ENCODE measurements around the gene PKHD1. TPM values are rescaled to one million over a fixed set of nuclear protein-coding genes. Genes with fewer than 3 reads are reported as not detected.

The PKHD1 gene
- total RNA-seq, 1 donor from 2014 or later: not detected

DNA sequence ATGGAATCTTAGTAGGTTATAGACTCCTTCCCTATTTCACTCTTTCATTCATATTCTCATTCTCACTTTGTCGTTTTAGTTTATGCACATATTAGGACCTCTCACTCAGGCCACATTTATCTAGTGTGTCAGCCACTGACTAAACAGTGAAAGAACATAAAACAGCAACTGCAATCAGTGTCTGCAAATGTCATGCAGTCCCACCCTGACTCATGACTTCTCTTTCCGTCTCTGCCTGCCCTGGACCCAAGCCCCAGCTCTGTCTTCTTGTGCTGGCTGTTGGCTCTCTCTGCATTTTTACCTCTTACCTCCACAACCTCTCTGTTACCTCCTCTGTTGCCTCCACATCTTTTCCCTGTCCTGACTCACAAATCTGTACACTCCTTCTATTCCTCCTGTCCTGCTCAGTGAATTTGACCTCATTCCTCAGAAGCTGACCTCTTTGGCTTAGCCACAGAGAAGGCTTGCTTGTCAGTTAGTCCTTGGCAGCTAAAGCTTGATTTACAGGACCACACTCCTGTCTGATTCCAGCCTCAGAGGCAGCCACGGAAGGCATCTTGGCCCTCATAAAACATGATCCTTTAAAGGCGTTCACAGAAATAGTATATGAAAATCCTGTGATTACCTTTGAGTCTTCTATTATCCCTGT lies 247.6 kb downstream of the PKHD1 start:
- TF ChIP-seq, protein P1, sequence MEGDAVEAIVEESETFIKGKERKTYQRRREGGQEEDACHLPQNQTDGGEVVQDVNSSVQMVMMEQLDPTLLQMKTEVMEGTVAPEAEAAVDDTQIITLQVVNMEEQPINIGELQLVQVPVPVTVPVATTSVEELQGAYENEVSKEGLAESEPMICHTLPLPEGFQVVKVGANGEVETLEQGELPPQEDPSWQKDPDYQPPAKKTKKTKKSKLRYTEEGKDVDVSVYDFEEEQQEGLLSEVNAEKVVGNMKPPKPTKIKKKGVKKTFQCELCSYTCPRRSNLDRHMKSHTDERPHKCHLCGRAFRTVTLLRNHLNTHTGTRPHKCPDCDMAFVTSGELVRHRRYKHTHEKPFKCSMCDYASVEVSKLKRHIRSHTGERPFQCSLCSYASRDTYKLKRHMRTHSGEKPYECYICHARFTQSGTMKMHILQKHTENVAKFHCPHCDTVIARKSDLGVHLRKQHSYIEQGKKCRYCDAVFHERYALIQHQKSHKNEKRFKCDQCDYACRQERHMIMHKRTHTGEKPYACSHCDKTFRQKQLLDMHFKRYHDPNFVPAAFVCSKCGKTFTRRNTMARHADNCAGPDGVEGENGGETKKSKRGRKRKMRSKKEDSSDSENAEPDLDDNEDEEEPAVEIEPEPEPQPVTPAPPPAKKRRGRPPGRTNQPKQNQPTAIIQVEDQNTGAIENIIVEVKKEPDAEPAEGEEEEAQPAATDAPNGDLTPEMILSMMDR (IDR thresholded peaks at IDR 0.05): no peak
- H3K27me3 ChIP-seq: no peaks in the 10 kb centered on the region
- no peaks in the 10 kb centered on the region for H3K4me1 ChIP-seq
- no peak overlapping the region for H3K4me3 ChIP-seq
- H3K27ac ChIP-seq: no peak overlapping the region
- intact Hi-C loops (cut with DNase I): loop anchor here (5.0 kb wide), 1 partner anchor 117 kb away; no protein-coding TSS in a partner anchor
- DNase-seq (ENCODE audit: low spot score in 2 of 2): no peak
- H3K9me3 ChIP-seq: no peaks in the 10 kb centered on the region
- no peaks in the 10 kb centered on the region for H3K36me3 ChIP-seq

DNA sequence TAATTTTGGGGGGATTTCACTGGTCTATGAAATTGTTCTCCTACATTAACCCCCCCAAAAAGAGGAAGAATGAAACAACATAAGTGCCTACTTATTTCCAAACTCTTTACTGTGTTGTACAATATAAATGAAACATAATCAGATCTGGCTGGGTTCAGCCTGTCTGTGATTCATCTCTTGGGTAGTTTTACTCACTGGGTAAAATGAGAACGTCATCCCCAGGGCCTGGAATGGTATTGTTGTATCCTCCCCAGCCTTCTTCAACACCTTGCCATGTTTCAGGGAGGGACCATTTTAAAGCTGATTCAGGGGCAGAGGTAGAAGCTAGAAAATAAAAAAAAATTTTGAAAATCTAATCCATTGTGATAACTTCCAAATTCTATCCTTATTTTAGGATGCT lies 256.7 kb downstream of the PKHD1 start:
- TF ChIP-seq, protein P1 (IDR thresholded peaks at IDR 0.05): no peak
- H3K4me3 ChIP-seq: no peak overlapping the region
- DNase-seq (ENCODE audit: low spot score in 2 of 2): no peak
- intact Hi-C loops (cut with DNase I): no loop called here
- H3K36me3 ChIP-seq: no peaks in the 10 kb centered on the region
- no peak overlapping the region for H3K27ac ChIP-seq
- no peaks in the 10 kb centered on the region for H3K4me1 ChIP-seq
- no peaks in the 10 kb centered on the region for H3K27me3 ChIP-seq
- H3K9me3 ChIP-seq: no peaks in the 10 kb centered on the region

DNA sequence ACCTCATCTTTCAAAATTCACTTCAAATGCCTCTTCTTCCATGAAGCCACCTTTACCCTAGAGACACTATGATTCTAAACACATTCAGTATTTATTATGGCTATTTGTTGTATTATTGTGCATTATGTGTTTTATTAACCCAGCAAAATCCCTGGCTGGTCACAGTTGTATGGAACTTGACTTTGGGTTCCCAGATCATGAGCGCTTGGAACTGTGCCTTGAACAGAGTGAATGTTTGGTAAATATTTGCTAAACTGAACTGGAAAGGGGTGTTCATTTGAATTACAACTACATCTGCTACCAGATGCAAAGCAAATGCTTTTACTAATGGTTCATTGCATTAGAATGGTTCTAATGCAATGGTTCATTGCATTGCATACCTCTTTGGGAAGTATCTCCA lies 259.8 kb downstream of the PKHD1 start:
- DNase-seq (ENCODE audit: low spot score in 2 of 2): no peak
- Histone ChIP-seq H3K4me1 (no peaks in the 10 kb centered on the region), H3K27ac (no peak overlapping the region), H3K9me3 (no peaks in the 10 kb centered on the region), H3K4me3 (no peak overlapping the region), H3K27me3 (no peaks in the 10 kb centered on the region), H3K36me3 (no peaks in the 10 kb centered on the region)
- intact Hi-C loops (cut with DNase I): no loop called here
- TF ChIP-seq, protein P1 (IDR thresholded peaks at IDR 0.05): no peak

DNA sequence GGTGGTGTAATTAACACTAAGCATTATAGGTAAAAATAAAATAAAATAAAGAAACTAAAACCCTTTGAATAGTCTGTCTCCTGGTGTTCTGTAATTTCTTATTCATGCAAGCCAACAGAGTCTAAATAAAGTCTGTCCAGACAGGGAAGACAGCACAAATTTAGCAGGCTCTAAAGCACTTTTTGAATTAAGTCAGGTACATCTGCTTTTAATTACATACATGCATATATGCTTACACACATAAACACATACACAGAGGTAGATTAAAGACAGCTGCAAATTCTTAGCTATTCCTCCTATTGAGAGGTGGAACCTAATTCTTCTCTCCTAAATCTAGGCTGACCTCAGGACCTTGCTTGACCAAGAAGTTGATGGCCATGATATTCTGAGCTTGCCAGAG lies 262.5 kb downstream of the PKHD1 start:
- no peaks in the 10 kb centered on the region for H3K27me3 ChIP-seq
- intact Hi-C loops (cut with DNase I): no loop called here
- DNase-seq (ENCODE audit: low spot score in 2 of 2): no peak
- H3K9me3 ChIP-seq: no peaks in the 10 kb centered on the region
- no peak overlapping the region for H3K4me3 ChIP-seq
- H3K27ac ChIP-seq: no peak overlapping the region
- H3K4me1 ChIP-seq: no peaks in the 10 kb centered on the region
- TF ChIP-seq, protein P1 (IDR thresholded peaks at IDR 0.05): no peak
- no peaks in the 10 kb centered on the region for H3K36me3 ChIP-seq

DNA sequence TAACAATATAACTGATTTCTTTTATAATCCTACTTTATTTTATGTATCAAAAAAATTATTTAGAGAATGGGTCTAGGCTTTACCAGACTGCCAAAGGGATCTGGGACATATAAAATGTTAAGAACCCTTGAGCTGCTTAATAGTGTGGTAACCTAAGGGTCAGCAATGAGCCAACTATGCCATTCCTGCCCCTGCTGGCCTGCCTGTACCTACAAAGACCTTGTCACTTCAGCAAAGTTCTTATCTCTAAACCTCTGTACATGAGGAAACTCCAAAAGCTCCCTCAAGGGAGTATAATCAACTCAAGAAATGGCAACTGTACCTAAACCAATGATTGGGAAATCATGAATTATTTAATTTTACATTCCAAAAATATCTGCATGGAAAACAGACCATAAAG lies 266.9 kb downstream of the PKHD1 start:
- Histone ChIP-seq H3K27me3 (no peaks in the 10 kb centered on the region), H3K9me3 (no peaks in the 10 kb centered on the region), H3K36me3 (no peaks in the 10 kb centered on the region), H3K4me1 (no peaks in the 10 kb centered on the region), H3K4me3 (no peak overlapping the region), H3K27ac (no peak overlapping the region)
- intact Hi-C loops (cut with DNase I): no loop called here
- TF ChIP-seq, protein P1 (IDR thresholded peaks at IDR 0.05): no peak
- no peak for DNase-seq (ENCODE audit: low spot score in 2 of 2)
